Measurements from ENCODE around the gene WDR62.
A peak's percentile ranks its signal among the peaks of the same experiment; 100 is the strongest.

The WDR62 gene

GRCh38 chr19:36054733-36055686 lies at the start of gene WDR62:
Gene WDR62, plus strand, starts transcription at chr19:36054897. Its CDS starts 75 bp downstream, at chr19:36054972.
- peak; percentile 90 to 91 (median 90) for DNase-seq (ENCODE audit: low read depth in 3 of 3)

DNA sequence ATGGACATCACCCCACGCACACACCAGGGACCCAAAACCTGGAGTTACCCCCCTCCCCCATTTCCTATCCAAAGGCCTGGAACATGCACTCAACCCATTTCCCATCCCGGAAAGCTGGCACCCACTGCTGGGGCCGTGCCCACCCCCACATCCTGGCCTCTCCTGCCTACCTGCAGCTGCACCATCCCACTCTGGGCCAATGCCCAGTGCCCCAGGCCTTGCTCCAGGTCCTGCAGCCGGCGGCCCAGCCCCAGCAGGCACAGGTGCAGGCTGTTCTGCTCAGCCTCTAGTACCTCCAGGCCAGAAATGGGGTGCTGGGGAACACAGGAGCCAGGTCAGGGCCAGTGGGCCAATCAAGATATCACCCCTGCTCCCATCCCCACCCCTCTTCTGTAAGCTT lies 47.7 kb upstream of the WDR62 start:
- DNase-seq (ENCODE audit: low read depth in 3 of 3) = no peak

DNA sequence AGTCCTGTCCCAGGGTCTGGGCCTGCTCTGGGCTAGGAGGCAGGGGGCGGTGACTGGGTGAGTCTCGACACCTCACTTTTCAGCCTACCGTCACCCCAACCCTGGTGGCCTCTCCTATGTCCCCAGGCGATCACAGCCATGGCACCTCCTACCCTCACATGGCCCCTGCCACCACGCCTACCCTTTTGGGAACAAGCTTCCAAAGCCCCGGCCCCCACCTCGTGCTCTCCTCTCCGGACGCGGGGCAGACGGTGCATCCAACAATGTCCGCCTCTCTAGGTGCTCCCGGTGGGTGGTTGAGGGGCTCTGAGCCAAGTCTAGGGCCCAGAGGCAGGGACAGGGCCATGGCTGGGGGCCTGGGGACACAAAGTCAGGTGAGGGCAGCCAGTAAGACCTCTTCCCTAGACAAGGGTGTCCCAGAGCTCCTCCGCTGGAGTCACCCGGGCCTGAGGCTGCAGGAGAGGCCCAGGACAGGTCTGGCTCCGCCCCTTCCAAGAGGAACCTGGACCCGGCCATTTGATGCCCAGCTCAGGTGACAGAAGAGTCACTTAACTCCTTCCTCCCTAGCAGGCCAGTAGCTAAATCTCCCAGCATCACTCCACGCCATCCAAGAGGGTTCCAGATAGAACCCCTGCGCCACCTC lies 46.2 kb upstream of the WDR62 start, which contains the start of gene SYNE4:
TSS of gene SYNE4 (minus strand) at position 478 of the 643 bp plus-strand sequence. CDS start at position 346, 132 bp downstream.
- DNase-seq (ENCODE audit: low read depth in 3 of 3) = no peak

DNA sequence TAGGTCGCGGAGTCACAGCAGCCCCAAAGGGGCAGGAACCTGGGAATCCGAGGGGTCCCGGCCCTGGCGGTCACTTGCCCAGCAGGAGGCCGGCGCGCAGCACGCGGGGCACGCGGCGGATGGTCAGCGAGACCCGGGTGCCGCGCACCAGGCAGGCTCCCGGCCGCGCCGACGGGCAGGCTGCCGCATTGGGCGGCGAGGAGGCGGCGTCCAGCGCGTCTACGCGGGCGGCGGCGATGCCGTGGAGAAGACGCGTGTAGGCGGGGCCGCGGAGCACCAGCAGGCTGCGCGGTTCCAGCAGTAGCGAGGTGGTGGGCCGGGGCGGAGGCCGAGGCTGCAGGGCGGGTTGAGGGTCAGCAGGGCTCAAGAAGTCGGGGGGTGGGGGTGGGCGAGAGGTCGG lies 45.5 kb upstream of the WDR62 start:
- no peak for DNase-seq (ENCODE audit: low read depth in 3 of 3)

- DNase-seq (ENCODE audit: low read depth in 3 of 3) = no peak
These were observed 44.9 kb upstream of the WDR62 start for GRCh38 chr19:36009633-36010379.

GRCh38 chr19:36010402-36010801 lies 44.3 kb upstream of the WDR62 start:
- DNase-seq (ENCODE audit: low read depth in 3 of 3) = no peak

DNA sequence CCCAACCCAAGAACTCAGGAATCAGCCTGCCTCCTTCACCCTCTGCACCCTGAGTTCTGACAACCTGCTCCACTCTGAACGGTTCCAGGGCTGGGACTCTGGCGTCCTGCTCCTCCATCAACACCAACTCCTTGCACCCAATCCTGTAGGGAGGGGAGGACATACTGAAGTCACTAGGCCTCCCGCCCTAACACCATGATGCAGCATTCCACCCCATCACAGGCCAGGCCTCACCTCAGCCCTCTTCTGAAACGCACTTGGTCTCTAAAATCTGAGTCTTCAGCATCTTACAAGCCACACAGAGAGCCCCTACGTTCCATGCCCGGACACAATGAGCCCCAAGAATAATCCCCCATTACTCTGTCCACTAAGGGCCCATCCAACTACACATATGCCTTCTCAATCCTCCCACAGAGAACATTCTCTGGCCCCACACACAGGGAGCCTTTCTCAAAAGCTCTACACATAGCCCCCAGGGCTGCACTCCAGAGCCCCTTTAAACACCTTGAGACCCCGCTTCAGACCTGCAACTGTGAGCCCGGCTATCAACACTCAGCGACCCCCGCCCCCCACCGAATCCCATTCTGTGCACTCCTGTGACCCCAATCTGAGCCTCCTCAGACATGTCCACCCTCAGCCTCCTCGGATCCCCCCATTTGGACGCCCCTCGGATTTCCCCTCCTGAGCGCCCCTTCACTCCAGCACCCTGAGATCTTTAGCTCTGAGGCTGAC lies 41.3 kb upstream of the WDR62 start:
- DNase-seq (ENCODE audit: low read depth in 3 of 3) = no peak

DNA sequence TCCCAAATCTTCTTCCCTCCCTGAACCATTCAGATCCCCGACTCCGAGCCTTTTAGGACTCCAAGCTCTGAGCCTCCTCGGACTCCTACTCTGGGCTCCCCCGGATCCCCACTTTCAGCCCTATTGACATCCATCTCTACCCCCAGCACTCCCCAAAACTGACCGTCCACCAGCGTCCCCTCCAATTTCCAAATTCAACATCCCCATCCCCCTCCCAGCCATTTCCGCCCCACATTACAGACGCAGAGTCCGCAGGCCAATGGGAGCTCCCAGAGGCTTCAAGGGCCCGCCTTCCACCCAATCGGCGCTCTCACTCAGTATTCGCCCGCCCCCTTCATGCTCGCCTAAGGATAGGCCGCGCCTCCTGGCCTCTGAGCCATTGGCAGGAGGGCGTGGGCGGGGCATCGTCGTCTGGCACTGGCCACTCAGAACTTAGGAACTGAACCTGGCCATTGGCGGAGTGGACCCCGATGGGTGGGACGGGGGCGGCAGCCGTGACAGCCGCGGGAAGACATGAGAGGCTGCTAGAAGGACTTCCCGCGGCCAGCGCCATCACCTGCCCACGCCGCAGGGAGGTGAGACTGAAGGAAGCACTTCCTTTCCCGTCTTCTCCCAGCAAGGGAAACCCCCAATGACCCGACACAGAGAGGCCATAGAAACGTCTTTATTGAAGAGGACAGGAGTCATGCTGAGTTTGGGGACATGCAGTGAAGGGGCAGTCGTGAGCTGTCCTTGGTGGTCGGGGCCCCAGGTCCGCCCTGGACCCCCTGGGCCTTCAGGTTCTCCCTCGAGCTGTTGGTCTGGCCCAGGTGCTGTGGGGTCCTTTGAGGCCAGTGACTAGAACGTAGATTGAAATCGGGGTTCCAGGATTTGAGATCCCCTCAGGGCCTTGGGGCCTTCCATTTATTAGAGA lies 40.4 kb upstream of the WDR62 start, which contains the start of gene ALKBH6:
TSS of gene ALKBH6 (minus strand) at position 202 of the 913 bp plus-strand sequence. CDS start 816 bp downstream, outside the sequence.
- DNase-seq (ENCODE audit: low read depth in 3 of 3) = peak; percentile 96 to 100 (median 98)

DNA sequence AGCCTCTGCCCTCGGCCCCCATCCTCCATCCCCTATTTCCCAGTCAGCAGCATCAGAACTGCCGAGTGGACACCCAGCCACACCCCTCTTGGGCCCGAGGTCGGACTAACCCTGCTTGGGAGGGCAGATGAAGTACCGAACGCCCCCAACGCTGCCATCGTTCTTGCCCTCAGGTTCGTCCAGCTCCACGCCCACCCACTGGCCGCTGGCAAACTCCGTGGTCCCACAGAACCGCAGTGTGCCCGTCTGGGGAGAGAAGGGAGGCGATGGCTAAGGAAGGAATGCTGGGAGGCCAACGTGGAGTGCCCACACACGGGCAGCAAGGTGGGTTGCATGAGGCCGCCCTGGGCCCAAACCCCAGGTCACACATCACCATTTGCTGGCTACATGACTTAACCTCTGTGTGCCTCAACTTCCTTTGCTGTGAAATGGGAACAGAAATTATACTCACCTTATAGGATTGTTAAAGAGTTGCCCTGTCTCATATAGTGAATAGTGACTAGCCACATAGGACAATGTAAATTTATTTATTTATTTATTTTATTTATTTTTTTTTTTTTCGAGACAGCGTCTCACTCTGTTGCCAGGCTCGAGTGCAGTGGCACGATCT lies 35.5 kb upstream of the WDR62 start:
- no peak for DNase-seq (ENCODE audit: low read depth in 3 of 3)

DNA sequence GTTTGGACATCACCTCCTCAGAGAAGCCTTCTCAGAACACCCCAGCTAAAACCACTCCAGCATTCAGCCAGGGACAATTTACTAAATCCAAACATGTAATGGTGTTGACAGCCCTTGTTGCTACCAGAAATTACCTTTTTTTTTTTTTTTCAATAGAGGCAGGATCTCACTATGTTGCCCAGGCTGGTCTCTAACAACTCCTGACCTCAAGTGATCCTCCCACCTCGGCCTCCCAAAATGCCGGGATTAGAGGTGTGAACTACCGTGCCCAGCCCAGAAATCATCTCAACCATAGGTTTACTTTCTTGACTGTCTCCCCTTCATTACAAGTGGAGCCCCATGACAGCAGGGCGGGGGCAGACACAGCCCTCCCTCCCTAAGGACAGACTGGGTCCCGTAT lies 31.3 kb upstream of the WDR62 start:
- no peak for DNase-seq (ENCODE audit: low read depth in 3 of 3)

DNA sequence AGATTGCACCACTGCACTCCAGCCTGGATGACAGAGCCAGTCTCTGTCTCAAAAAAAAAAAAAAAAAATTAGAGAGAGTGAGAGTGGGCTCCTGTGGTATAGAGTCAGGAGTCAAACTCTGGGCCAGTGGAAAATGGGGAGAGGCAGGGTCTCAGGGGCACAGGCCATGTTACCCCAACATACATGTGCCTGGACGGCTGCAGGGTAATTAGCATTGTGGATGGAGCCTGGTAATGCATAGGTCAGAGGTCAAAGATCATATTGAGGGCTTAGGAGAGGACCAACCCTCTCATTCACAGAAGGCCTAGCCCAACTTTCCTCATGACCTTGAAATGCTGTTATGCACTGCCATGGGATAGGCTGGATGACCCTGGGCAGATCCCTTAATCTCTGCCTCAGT lies 29.2 kb upstream of the WDR62 start:
- no peak for DNase-seq (ENCODE audit: low read depth in 3 of 3)

- no peak for DNase-seq (ENCODE audit: low read depth in 3 of 3)
These were observed 28.4 kb upstream of the WDR62 start for GRCh38 chr19:36026091-36026876.

GRCh38 chr19:36027696-36028095 lies 27.0 kb upstream of the WDR62 start:
- DNase-seq (ENCODE audit: low read depth in 3 of 3) = no peak

- DNase-seq (ENCODE audit: low read depth in 3 of 3) = no peak
These were observed 26.2 kb upstream of the WDR62 start for GRCh38 chr19:36028313-36029041.

GRCh38 chr19:36030264-36031148 lies 24.2 kb upstream of the WDR62 start:
- DNase-seq (ENCODE audit: low read depth in 3 of 3) = no peak

- no peak for DNase-seq (ENCODE audit: low read depth in 3 of 3)
These were observed 23.4 kb upstream of the WDR62 start for GRCh38 chr19:36031308-36031707.

Data from stimulated activated CD4-positive, alpha-beta T cell treated with anti-CD3 and anti-CD28 coated beads, TNF-alpha, amount 100 ng/mL, for 4 hours (primary cell).